ENCODE measurements around the gene ACBD6.

GRCh38 chr1:180265201-180265600, 237.2 kb downstream of the ACBD6 start:
- TF ChIP-seq CTCF (IDR thresholded peaks at IDR 0.05; ENCODE audit: poor library complexity) = no peak
- TF ChIP-seq EZH2 (IDR thresholded peaks at IDR 0.05; ENCODE audit: borderline replicate concordance) = no peak

Measured in hepatocyte (in vitro differentiated cells).